ENCODE data around the gene TMPRSS3. TPM values are rescaled to one million over a fixed set of nuclear protein-coding genes. Genes with fewer than 3 reads are reported as not detected.

TMPRSS3 gene
- total RNA-seq, 2 donors from 2014 or later: 12.5 to 12.7 TPM

DNA sequence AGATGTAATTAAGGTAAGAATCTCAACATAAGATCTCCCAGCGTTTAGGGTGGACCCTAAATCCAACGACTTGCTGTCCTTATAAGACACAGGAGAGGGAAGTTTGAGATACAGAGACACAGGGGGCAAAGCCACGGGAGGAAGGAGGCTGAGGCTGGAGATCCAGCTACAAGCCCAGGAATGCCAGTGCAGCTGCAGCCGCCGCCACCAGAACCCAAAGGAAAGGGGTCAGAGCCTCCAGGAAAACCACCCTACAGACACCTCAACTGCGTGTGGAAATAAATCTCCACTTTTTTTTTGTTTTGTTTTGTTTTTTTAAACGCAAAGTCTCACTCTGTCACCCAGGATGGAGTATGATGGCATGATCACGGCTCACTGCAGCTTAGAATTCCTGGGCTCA, 17.4 kb downstream of the TMPRSS3 start:
- ATAC-seq (no peak), DNase-seq (no peak)
- WGBS, 2 donors: 64 to 78% methylated on average over 8 of the region's 8 CpGs
- no peak overlapping the region for H3K4me3 ChIP-seq
- H3K9me3 ChIP-seq: no peaks in the 10 kb centered on the region
- no peaks in the 10 kb centered on the region for H3K27me3 ChIP-seq
- no peak overlapping the region for H3K27ac ChIP-seq
- no peak for TF ChIP-seq POLR2A (IDR thresholded peaks at IDR 0.05)
- no peak for TF ChIP-seq CTCF (IDR thresholded peaks at IDR 0.05)
- intact Hi-C loops (cut with DNase I): no loop called here
- peaks cover 4% of the 10 kb centered on the region for H3K4me1 ChIP-seq
- H3K36me3 ChIP-seq (replicated peaks in 1 of 2; ENCODE audit: insufficient read depth in 1 of 2, low read depth in 2 of 2): no peaks in the 10 kb centered on the region

GRCh38 chr21:42377951-42378340, 17.9 kb downstream of the TMPRSS3 start:
- 64 to 81% methylated on average over 5 of the region's 5 CpGs for WGBS, 2 donors
- TF ChIP-seq POLR2A (IDR thresholded peaks at IDR 0.05) (no peak), CTCF (IDR thresholded peaks at IDR 0.05) (no peak)
- H3K4me3 ChIP-seq: no peak overlapping the region
- H3K9me3 ChIP-seq: no peaks in the 10 kb centered on the region
- DNase-seq: no peak
- no peak overlapping the region for H3K27ac ChIP-seq
- H3K36me3 ChIP-seq (replicated peaks in 1 of 2; ENCODE audit: insufficient read depth in 1 of 2, low read depth in 2 of 2): no peaks in the 10 kb centered on the region
- no peak for ATAC-seq
- intact Hi-C loops (cut with DNase I): no loop called here
- no peaks in the 10 kb centered on the region for H3K27me3 ChIP-seq
- peaks cover 4% of the 10 kb centered on the region for H3K4me1 ChIP-seq

GRCh38 chr21:42377211-42377950, 18.5 kb downstream of the TMPRSS3 start:
- H3K27me3 ChIP-seq: no peaks in the 10 kb centered on the region
- H3K4me3 ChIP-seq: no peak overlapping the region
- H3K9me3 ChIP-seq: no peaks in the 10 kb centered on the region
- 78 to 82% methylated on average over 23 to 24 of the region's 24 CpGs for WGBS, 2 donors
- no peaks in the 10 kb centered on the region for H3K36me3 ChIP-seq (replicated peaks in 1 of 2; ENCODE audit: insufficient read depth in 1 of 2, low read depth in 2 of 2)
- TF ChIP-seq POLR2A (IDR thresholded peaks at IDR 0.05) (no peak), CTCF (IDR thresholded peaks at IDR 0.05) (no peak)
- H3K27ac ChIP-seq: no peak overlapping the region
- DNase-seq (no peak), ATAC-seq (no peak)
- H3K4me1 ChIP-seq: peaks cover 4% of the 10 kb centered on the region
- intact Hi-C loops (cut with DNase I): no loop called here

GRCh38 chr21:42376338-42376982, 19.4 kb downstream of the TMPRSS3 start:
- no peak for TF ChIP-seq CTCF (IDR thresholded peaks at IDR 0.05)
- TF ChIP-seq POLR2A (IDR thresholded peaks at IDR 0.05): no peak
- Histone ChIP-seq H3K9me3 (no peaks in the 10 kb centered on the region), H3K27me3 (no peaks in the 10 kb centered on the region), H3K4me3 (no peak overlapping the region), H3K4me1 (peaks cover 4% of the 10 kb centered on the region), H3K36me3 (replicated peaks in 1 of 2; ENCODE audit: insufficient read depth in 1 of 2, low read depth in 2 of 2) (no peaks in the 10 kb centered on the region), H3K27ac (no peak overlapping the region)
- 38 to 54% methylated on average over 27 to 32 of the region's 32 CpGs for WGBS, 2 donors
- peak; percentile 56 for ATAC-seq
- peak in 3 of 4 donors; percentile 30 to 43 (median 43) for DNase-seq
- intact Hi-C loops (cut with DNase I): no loop called here
